Natural killer cell treated with Interleukin-12 subunit alpha and Interleukin-12 subunit beta and Interleukin-15 and Interleukin-18, amount 100 ng/mL, for 72 hours (primary cell): Measurements from ENCODE around the gene ZRSR2. TPM values are rescaled to one million over a fixed set of nuclear protein-coding genes. Genes with fewer than 3 reads are reported as not detected.

Experiments
- ATAC-seq, 2 donors: fragments of 150-1000 bp; cut with Tn5 transposase in 1 of 2; sonication (Bioruptor Pico), chemical (Tn5 transposase) in 1 of 2; 2 replicates each; pipeline ENCODE4 v1.10.0; 2021
- DNase-seq: peaks from one replicate; pipeline ENCODE4 v3.0.0; 2022; ENCODE audit warnings: low spot score
- H3K27ac Mint-ChIP-seq, 2 donors: 1 replicate in 1 of 2; 2 replicates in 1 of 2; pipeline ENCODE4 v1.8.0; 2022; ENCODE audit warnings: mixed read lengths in 2 of 2, mild to moderate bottlenecking in 1 of 2, moderate library complexity in 1 of 2
- H3K27me3 Mint-ChIP-seq, 2 donors: 1 replicate in 1 of 2; 2 replicates in 1 of 2; pipeline ENCODE4 v1.8.0; 2022; ENCODE audit warnings: mixed read lengths in 2 of 2
- H3K36me3 Mint-ChIP-seq: one replicate; pipeline ENCODE4 v1.8.0; 2022; ENCODE audit warnings: mixed read lengths
- H3K4me1 Mint-ChIP-seq, 2 donors: 1 replicate in 1 of 2; 2 replicates in 1 of 2; pipeline ENCODE4 v1.8.0; 2022; ENCODE audit warnings: low read depth in 2 of 2, mixed read lengths in 2 of 2, mild to moderate bottlenecking in 1 of 2
- H3K4me3 Mint-ChIP-seq: one replicate; pipeline ENCODE4 v1.8.0; 2022; ENCODE audit warnings: mixed read lengths
- H3K9me3 Mint-ChIP-seq: 2 replicates; pipeline ENCODE4 v1.8.0; 2022; ENCODE audit warnings: mixed read lengths
- total RNA-seq, 2 donors: library from RNA; stranded (reverse); gene quantifications; one replicate each; pipeline ENCODE4 v1.2.3, GENCODE V29; 2022

Gene ZRSR2
- total RNA-seq, 2 donors from 2014 or later: 21.4 to 28.6 TPM

GRCh38 chrX:15869695-15870094 is 79.4 kb downstream of the ZRSR2 start:
- Mint-ChIP-seq H3K4me3 (no peak overlapping the region), H3K9me3 (no peaks in the 10 kb centered on the region)
- ATAC-seq: no peak

GRCh38 chrX:15870310-15870709 is 80.0 kb downstream of the ZRSR2 start:
- Mint-ChIP-seq H3K4me3 (no peak overlapping the region), H3K36me3 (no peaks in the 10 kb centered on the region), H3K9me3 (no peaks in the 10 kb centered on the region), H3K27me3 (peaks cover 0 to 15% of the 10 kb centered on the region in 2 donors), H3K27ac (no peak overlapping the region), H3K4me1 (peaks cover 0 to 2% of the 10 kb centered on the region in 2 donors)
- DNase-seq (no peak), ATAC-seq (no peak)

More at GRCh38 chrX:15869695-15870094, 79.4 kb downstream of the ZRSR2 start:
- no peak overlapping the region for H3K27ac Mint-ChIP-seq
- H3K27me3 Mint-ChIP-seq: peaks cover 0 to 11% of the 10 kb centered on the region in 2 donors
- H3K4me1 Mint-ChIP-seq: no peaks in the 10 kb centered on the region
- no peaks in the 10 kb centered on the region for H3K36me3 Mint-ChIP-seq
- DNase-seq: no peak

Other genes starting within 250 kb of the ZRSR2 start
- gene ACE2, start 189.5 kb upstream of the ZRSR2 start, total RNA-seq: not detected
- gene CLTRN, start 125.7 kb upstream of the ZRSR2 start, total RNA-seq: not detected
- 10 to 100 TPM; 21.1 to 52.1 TPM for gene CA5B, start 52.2 kb upstream of the ZRSR2 start, total RNA-seq
- 10 to 100 TPM; 26.7 to 35.8 TPM for gene AP1S2, start 64.3 kb downstream of the ZRSR2 start, total RNA-seq